Epidermal melanocyte (primary cell): ENCODE results near the gene FGF13.
A peak's percentile ranks its signal among the peaks of the same experiment; 100 is the strongest.

Experiments used
- DNase-seq: peaks from one replicate; pipeline ENCODE4 v3.0.0; 2011; ENCODE audit warnings: low spot score; ENCODE audit not compliant: insufficient read length

Gene FGF13

GRCh38 chrX:138711399-138712347, at the start of gene FGF13:
Gene FGF13 (minus strand): TSS chrX:138711717. CDS start chrX:138711003, 714 bp downstream.
- no peak for DNase-seq

DNA sequence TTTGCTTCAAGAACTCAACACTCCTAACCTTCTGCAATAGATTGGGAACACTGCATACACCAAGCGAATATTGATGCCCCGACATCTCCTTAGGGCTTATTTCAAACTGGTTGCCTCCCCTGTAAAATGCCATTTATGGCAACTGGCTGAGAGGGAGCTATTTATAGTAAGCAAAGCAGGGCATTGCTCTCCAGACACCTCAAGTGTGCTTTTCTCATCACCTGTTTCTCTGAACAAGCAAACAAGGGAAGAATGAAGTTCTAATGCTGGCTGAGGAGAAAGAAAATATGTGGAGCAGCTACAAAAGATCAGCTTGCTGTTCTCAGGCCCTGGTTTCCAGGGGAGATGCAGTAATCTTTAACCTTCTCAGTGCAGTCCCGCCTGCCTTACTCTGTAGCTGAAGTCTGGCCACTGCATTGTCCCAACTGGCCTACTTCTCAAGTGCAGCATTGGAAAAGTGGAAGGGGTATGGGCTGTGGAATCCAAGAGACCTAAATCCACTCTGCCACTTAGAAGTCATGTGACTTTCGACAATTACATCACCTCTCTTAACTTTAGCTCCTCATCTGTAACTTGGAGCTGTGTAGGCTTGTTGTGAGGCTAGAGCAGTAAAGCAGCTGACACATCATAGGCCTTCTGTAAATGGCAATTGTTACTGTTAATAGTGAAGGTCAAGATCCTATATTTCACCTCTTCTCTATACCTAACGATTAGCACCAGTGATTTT, 47.9 kb upstream of the FGF13 start:
- no peak for DNase-seq

- DNase-seq, result peak; percentile 23
These were observed 44.7 kb upstream of the FGF13 start for GRCh38 chrX:138756234-138756633.

- DNase-seq, result no peak
These were observed 43.3 kb upstream of the FGF13 start for GRCh38 chrX:138754861-138755260.

DNA sequence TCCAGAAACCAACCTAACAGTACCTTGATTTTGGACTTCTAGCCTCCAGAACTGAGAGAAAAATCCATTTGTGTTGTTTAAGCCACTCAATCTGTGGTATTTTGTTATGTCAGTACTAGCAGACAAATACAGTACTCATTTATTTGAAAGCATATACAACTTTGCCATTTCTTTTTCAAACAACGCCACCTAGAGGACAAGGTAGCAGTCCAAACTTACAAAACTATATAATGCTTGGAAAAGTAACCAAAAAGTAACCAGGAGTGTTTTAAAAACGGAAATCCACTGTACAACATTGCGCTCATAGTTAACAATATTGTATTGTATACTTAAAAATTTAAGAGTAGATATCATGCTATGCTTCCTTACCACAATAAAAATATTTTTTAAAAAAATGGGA, 37.0 kb upstream of the FGF13 start:
- no peak for DNase-seq

DNA sequence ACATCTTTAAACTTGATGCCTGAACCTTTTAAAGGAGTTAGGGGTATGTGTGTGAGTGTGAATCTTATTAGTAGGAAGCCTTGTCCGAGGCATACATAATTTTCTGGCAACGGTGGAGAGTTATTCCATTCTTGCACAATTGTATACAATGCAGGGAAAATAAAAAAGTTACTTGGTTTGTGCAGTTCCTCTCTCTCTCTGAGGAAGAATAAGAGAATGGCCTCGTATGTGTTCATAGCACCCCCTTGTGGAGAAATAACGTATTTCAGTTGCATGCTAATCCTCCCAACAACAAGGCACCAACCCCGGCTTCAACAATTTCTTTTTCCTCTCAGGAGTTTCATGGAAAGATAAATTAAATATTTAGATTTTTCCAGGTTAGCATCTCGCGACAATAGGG, 33.7 kb upstream of the FGF13 start:
- no peak for DNase-seq

GRCh38 chrX:138742217-138742616, 30.7 kb upstream of the FGF13 start:
- no peak for DNase-seq

DNA sequence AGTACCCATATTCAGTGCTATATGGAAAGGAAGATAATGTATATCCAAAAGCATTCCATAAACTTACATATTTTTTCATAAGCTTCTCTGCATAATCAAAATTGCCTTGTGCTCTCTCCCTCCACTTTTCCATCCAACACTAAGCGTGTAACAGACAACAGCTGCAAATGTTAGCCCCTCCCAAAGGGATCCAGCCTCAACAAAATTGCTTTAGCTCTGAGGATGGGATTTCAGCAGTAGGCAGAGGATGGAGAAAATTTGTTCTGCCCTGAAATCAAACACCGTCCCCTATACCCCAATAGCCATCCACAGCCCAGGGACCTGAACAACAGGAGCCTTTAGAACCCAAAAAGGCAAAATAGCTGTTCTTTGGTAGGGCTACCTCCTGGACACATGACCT, 28.8 kb upstream of the FGF13 start:
- no peak for DNase-seq

DNA sequence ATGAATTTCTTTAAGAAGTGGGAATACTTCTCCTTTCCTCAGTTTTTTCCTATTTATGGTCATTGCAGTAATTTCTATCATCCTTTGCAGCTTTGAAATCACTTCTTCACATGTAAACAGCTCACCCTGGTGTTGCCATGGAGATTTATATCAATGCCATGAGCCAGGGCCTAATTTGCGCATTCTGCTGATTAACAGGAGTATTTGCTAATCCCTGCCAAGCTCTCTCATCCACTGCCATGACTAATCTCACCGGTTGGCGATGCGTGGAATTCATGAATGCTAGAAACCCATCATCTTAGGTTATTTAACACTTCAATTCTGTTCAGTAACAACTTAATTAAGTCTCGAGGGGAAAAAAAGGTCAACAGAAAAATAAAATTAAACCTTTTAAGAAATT, 11.8 kb upstream of the FGF13 start:
- no peak for DNase-seq

- no peak for DNase-seq
These were observed 7.9 kb upstream of the FGF13 start for GRCh38 chrX:138719396-138719795.

- no peak for DNase-seq
These were observed 7.4 kb upstream of the FGF13 start for GRCh38 chrX:138718941-138719340.

DNA sequence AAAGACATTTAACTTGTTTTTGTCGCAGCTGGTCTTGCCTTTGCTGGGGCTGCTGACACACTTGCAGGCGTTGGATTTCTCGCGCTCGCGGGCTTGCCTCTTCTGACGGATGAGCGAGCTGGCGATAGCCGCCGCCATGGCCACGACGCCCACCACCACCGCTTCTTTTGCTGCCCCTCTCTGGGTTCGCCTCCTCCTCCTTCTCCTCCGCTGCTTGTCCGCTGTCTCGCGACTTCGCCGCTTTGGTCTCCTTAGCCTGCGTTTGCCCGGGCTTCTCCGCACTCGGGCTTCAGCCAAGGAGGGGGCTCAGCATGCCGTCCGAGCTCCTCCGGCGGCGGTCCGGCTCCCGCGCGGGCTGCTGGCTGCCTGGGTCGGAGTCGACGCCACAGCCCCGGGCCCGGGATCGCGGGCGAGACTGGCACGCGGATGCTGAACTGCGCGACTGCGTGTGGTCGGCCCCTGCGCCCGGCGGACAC, 613 bp downstream of the FGF13 start:
- no peak for DNase-seq

DNA sequence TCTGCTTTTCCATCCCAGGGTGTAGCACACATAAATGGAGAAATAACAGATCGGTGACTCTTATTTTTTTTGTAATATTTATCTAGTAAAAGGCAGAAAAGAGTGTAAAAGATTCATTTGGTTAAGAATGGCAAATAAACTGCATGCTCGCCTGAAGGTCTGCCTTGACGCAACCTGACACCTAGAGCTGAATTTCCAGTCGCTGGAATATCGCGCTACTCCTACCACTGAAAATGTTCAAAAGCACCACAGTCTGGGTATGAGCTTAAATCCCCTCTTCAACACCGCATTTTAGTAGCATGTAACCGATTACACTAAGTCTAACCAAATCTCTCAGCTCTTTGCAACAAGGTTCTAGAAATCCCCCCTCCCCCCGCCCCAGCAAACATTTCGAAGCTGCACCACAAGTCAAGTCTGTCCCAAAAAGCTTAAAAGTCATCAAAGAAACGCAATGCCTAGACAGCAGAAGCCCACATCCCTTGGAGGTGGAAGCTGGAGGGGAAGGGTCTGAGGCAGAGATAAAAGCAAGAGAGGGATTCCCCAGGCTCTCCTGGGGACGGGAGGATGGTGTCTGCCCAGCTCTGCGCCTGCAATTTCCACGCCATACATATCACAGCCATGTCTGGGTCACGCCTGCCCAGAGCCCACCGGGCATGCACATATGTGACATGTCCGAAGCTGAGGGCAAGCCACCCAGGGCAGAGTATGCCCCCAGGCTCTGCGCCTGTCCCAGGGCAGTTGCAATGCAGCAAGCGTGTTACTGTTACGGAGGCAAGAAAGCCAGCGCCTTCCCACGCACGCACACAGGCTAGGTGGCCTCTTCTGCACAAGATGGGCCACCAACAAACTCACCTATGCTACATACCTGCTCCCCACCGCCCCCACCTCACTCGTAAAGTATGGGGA, 1.4 kb downstream of the FGF13 start:
- no peak for DNase-seq

DNA sequence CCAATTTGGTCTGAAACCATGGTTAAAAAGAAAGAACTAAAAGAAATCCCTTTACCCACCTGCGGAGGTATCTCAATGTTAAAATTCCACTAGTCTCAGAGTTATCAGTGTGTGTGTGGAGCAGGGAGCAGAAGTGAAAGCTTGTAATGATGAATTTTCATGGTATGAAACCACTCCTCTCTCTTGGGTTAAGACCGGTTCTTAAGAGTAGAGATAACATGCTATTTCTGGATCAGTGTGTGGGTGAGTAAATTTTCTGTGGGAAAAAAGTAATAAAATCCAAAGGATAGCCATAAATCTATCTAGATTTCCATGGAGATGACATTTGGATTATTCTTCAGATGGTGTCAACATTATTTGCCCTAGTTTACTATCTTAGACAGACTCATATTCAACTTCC, 3.2 kb downstream of the FGF13 start:
- no peak for DNase-seq

DNA sequence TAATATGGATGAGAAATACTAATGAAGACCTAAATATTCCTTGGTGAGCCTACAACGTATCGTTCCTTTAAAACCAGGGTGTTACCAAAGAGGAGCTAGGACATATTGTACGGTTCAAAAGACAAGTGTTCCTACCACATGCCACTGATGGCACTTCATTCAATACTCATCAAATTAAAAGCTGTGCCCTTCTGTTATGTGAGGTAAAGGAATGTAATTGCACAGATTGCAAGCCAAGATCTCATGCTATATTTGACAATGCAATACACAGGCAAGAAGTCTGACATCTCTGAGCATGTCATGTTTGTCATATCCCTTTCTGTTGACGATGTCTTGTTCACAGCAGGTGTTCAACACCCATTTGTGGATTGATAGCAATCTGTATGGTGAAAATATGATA, 6.9 kb downstream of the FGF13 start:
- no peak for DNase-seq

DNA sequence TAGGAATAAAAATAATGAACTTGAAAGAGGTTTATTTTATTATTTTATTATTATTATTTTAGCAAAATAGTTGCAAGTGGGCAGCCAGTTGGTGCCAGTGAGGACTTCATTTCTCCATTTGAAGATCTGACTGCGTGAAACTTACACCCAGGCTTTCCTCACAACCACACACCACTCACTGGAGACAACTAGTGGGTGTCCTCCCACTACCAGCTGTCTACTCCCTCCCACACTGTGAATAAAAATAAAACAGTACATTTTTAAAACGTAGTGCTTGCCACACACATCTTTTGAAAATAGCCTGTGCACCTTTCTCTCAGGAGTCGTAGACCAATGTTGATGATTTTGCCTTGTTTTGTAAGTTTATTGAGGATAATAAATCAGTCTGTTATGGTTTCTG, 7.4 kb downstream of the FGF13 start:
- DNase-seq, result no peak

DNA sequence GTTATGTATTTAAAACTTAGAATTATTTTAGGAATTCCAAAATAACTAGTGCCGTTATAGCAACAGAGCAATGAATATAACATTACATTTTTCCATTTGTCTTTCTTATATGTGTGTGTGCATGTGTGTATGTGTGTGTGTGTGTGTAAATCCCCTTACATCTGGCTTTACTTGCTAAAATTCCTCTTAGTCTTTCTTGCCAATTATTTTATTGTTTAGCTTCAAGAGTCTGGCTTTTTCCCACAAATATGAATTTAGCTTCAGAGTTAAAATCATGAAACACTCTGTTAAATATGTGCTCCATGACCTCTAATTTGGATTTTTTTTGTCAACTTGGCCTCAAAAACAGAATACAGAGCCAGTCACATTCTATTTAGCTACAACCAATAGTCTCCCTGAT, 18.9 kb downstream of the FGF13 start:
- no peak for DNase-seq

DNA sequence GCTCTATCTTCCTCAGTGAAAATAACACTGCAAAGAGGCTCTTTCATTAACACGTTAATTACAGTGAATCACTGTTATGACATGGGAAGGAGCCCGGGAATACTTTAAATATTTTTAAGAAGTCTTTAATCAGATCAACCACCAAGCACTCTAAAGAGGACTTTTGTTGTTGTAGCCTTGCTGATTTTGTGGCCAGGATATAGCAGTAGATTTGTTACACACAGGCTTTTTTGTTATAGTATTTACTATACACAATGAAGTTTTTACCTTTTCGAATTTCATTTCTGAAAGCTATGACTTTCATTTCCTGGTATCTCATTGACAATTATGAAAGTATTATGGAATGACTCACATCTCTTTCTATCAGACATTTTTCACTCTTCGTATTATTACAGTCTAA, 20.3 kb downstream of the FGF13 start:
- DNase-seq, result no peak

GRCh38 chrX:138690591-138690990, 20.9 kb downstream of the FGF13 start:
- no peak for DNase-seq

- DNase-seq, result no peak
These were observed 27.9 kb downstream of the FGF13 start for GRCh38 chrX:138683600-138683999.

GRCh38 chrX:138669693-138670092, 41.8 kb downstream of the FGF13 start:
- no peak for DNase-seq
